Rectal smooth muscle tissue (tissue), 1 donor: ENCODE results near the gene MINDY4.

Experiments
- H3K27ac ChIP-seq: one replicate; pipeline ENCODE4 v1.7.0; 2013; ENCODE audit warnings: low read depth, low read length, inconsistent platforms
- H3K27me3 ChIP-seq: one replicate; pipeline ENCODE4 v1.7.0; 2013; ENCODE audit warnings: low read length; ENCODE audit not compliant: control insufficient read depth, insufficient read depth
- H3K36me3 ChIP-seq: one replicate; pipeline ENCODE4 v1.7.0; 2013; ENCODE audit warnings: low read length; ENCODE audit not compliant: control insufficient read depth, insufficient read depth
- H3K4me1 ChIP-seq: one replicate; pipeline ENCODE4 v1.7.0; 2013; ENCODE audit warnings: low read length; ENCODE audit not compliant: control insufficient read depth, insufficient read depth
- H3K4me3 ChIP-seq: one replicate; pipeline ENCODE4 v1.7.0; 2013; ENCODE audit warnings: low read length
- H3K9ac ChIP-seq: one replicate; pipeline ENCODE4 v1.7.0; 2013; ENCODE audit warnings: low read length

The MINDY4 gene

DNA sequence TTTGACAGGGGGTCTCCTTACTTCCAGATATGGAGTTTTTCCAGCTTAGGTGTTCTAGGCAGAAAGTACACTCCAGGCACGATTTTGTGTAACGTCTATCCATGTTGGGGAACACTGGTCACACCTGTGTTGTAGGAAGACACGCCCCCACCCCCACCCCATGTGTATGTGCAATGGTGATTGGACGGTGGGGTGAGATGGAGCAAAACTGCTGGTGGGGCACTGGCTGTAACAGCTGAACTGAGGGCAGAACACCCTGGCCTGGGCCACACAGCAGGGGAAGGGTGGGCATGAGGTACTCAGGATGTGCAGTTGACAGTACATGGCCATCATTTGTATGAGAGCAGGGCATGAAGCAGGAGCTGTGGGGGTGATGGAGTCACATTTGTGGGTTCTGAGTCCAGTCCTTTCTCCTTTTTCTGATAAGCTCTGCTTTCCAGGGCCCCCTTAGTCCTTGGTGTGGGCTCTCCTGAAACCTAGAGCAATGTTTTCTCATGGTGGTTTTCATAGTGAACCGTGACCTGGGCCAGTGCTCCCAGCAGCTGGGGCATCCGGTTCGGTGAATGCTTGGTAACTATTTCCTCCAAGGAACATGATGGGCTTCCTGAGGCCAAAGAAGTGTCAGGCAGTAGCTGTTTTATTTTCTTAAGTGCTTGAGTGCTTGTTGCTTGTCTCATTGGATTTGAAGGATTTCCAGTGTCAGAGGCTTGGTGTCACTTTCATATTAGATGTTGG is 77.1 kb downstream of the MINDY4 start:
- Histone ChIP-seq H3K4me1 (peaks cover 39% of the 10 kb centered on the region), H3K36me3 (no peaks in the 10 kb centered on the region), H3K27me3 (no peaks in the 10 kb centered on the region), H3K4me3 (no peak overlapping the region), H3K27ac (peak overlapping the region; percentile 46), H3K9ac (no peak overlapping the region)

- Histone ChIP-seq H3K27me3 (no peaks in the 10 kb centered on the region), H3K4me3 (no peak overlapping the region), H3K4me1 (peaks cover 42% of the 10 kb centered on the region), H3K9ac (no peak overlapping the region), H3K36me3 (no peaks in the 10 kb centered on the region), H3K27ac (no peak overlapping the region)
These were observed 78.3 kb downstream of the MINDY4 start for GRCh38 chr7:30849565-30849964.

GRCh38 chr7:30850426-30850825 is 79.2 kb downstream of the MINDY4 start:
- no peak overlapping the region for H3K4me3 ChIP-seq
- no peaks in the 10 kb centered on the region for H3K36me3 ChIP-seq
- no peaks in the 10 kb centered on the region for H3K27me3 ChIP-seq
- H3K4me1 ChIP-seq: peaks cover 36% of the 10 kb centered on the region
- H3K9ac ChIP-seq: no peak overlapping the region
- H3K27ac ChIP-seq: peak overlapping the region; percentile 1

DNA sequence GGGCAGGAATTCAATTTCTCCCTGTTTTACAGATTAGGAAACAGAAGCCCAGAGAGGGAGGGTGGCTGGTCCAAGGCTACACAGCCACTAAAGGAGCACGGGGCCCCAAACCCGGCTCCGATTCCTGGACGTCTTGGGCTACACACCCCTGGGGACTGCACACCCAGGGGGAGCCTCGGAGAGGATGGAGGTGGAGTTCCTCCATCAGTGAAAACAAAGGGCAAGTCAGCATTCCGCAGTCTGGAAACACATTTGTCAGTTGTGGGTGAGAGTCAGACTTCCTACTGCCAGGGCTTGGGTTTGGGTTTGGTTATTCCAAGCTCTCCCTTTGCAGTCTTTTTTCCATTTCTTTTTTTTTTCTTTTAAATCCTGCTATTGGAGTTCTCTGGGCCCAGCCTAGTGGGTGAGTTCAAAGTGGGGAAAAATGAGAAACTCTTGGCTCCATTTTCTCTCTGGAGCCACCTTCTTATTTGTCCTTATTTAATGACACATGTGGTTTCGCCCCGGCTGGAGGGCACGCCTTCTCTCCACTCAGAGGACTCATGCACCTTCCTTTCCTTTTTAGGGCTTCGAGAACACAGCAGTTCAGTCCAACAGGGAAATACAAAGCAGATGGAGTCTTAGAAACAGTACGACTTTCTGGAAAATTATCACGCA is 80.6 kb downstream of the MINDY4 start:
- no peak overlapping the region for H3K9ac ChIP-seq
- H3K27ac ChIP-seq: peak overlapping the region; percentile 99
- H3K4me1 ChIP-seq: peaks cover 30% of the 10 kb centered on the region
- no peaks in the 10 kb centered on the region for H3K27me3 ChIP-seq
- H3K4me3 ChIP-seq: no peak overlapping the region
- H3K36me3 ChIP-seq: no peaks in the 10 kb centered on the region

DNA sequence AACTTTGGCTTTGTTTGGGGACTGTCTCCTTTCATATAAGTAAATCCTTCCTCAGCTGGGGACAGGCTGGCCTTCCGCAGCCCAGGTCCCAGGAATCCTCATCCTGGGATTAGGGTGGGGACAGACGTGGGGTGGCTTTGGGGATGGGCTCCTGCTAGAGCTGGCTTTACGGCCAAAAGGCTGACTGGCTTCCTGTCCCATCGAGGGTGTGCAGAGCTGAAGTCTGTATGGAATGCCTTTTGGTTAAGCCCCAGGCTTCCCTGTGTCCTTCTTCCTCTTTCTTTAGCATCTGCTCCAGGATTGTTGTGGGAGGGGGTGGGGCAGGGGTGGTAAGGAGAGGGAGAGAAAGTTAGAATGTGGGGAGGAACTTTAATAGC is 81.1 kb downstream of the MINDY4 start:
- Histone ChIP-seq H3K27ac (peak overlapping the region; percentile 99), H3K4me3 (no peak overlapping the region), H3K4me1 (peaks cover 30% of the 10 kb centered on the region), H3K36me3 (no peaks in the 10 kb centered on the region), H3K27me3 (no peaks in the 10 kb centered on the region), H3K9ac (peak overlapping the region; percentile 6)

DNA sequence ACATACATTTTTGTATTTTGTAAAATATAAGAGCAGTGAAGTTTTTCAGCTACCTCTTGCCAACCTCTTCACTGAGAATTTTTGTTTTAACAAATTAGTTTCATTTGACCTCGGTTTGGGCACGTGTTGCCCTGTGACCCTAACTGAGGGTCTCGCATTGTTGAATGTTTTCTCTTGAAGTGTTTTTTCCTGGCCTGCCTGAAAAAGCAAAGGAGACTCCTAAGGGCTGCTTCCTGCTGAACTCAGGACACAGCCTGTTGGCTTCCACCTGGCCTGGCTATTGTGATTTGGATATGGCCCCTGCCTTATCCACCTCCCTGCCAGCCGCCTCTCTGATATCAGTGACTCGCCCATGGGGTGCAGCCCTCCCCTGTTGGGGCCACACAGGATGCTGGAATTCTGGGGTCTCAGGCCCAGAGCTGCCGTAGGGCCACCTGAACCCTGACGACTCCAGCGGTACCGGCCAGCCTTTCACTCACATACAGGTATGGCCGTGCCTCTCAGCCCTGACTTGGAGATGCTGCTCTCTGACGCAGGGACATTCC is 81.6 kb downstream of the MINDY4 start:
- Histone ChIP-seq H3K27me3 (no peaks in the 10 kb centered on the region), H3K4me3 (no peak overlapping the region), H3K9ac (no peak overlapping the region), H3K36me3 (no peaks in the 10 kb centered on the region), H3K27ac (peak overlapping the region; percentile 99), H3K4me1 (peaks cover 30% of the 10 kb centered on the region)

DNA sequence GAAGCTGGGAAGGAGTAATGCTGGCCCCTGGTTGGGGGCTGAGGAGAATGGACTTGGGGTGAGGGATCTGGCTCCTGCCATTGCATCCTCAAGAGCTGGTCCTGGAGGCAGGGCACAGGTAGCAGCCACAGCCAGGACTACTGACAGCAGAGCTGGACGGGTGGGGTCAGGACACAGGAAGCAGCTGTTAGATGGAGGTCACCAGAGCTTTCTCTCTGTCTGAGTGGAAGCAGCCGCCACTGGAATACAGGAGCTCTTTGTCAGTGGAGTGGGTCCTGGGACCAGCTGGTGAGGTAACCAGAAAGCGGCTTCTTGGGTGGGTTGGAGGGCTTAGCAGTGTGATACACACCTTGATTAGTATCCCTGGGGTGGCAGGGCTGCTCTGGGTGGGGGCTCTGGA is 82.4 kb downstream of the MINDY4 start:
- no peaks in the 10 kb centered on the region for H3K27me3 ChIP-seq
- H3K9ac ChIP-seq: no peak overlapping the region
- H3K36me3 ChIP-seq: no peaks in the 10 kb centered on the region
- peak overlapping the region; percentile 99 for H3K27ac ChIP-seq
- H3K4me3 ChIP-seq: no peak overlapping the region
- peaks cover 27% of the 10 kb centered on the region for H3K4me1 ChIP-seq

DNA sequence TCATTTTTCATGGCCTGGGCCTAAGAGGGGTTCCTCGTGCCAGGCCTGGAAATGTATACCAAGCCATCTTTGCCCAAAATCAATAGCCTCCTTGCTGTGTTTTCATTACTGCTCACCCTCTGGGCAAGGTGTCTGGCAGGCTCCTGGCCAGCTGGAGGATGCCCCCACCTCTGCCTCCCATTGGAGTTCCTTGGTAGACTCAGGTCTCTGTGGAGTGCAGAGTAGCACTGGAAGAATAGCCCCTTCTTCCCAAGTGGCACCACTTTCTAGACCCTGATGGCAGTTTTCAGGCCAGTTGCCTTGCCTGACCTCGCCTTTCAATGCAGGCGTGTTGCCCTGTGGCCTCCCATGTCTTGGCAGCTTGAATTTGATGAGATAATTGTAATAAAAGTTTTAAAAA is 84.7 kb downstream of the MINDY4 start:
- H3K4me1 ChIP-seq: peaks cover 37% of the 10 kb centered on the region
- H3K27ac ChIP-seq: no peak overlapping the region
- no peaks in the 10 kb centered on the region for H3K27me3 ChIP-seq
- no peak overlapping the region for H3K4me3 ChIP-seq
- H3K36me3 ChIP-seq: no peaks in the 10 kb centered on the region
- no peak overlapping the region for H3K9ac ChIP-seq

GRCh38 chr7:30858576-30858975 is 87.4 kb downstream of the MINDY4 start:
- Histone ChIP-seq H3K36me3 (no peaks in the 10 kb centered on the region), H3K4me3 (no peak overlapping the region), H3K27me3 (no peaks in the 10 kb centered on the region), H3K27ac (no peak overlapping the region), H3K4me1 (peaks cover 16% of the 10 kb centered on the region), H3K9ac (no peak overlapping the region)

- H3K36me3 ChIP-seq: no peaks in the 10 kb centered on the region
- H3K27ac ChIP-seq: peak overlapping the region; percentile 54
- H3K27me3 ChIP-seq: no peaks in the 10 kb centered on the region
- peaks cover 15% of the 10 kb centered on the region for H3K4me1 ChIP-seq
- H3K9ac ChIP-seq: no peak overlapping the region
- no peak overlapping the region for H3K4me3 ChIP-seq
These were observed 88.2 kb downstream of the MINDY4 start for GRCh38 chr7:30859202-30859939.

GRCh38 chr7:30859940-30860496 is 88.8 kb downstream of the MINDY4 start:
- Histone ChIP-seq H3K4me3 (no peak overlapping the region), H3K4me1 (peaks cover 15% of the 10 kb centered on the region), H3K27ac (peak overlapping the region; percentile 54), H3K27me3 (no peaks in the 10 kb centered on the region), H3K9ac (no peak overlapping the region), H3K36me3 (no peaks in the 10 kb centered on the region)

GRCh38 chr7:30861612-30862011 is 90.4 kb downstream of the MINDY4 start:
- H3K4me1 ChIP-seq: peaks cover 15% of the 10 kb centered on the region
- H3K4me3 ChIP-seq: no peak overlapping the region
- no peak overlapping the region for H3K9ac ChIP-seq
- no peak overlapping the region for H3K27ac ChIP-seq
- H3K36me3 ChIP-seq: no peaks in the 10 kb centered on the region
- no peaks in the 10 kb centered on the region for H3K27me3 ChIP-seq
